Dedifferentiated amniotic fluid mesenchymal stem cell (primary cell): Measurements from ENCODE around the gene ALG5.
A peak's percentile ranks its signal among the peaks of the same experiment; 100 is the strongest.

Source experiments
- DNase-seq: peaks from one replicate; pipeline ENCODE4 v3.0.0-alpha.2; 2016; ENCODE audit errors: extremely low spot score

ALG5 gene

GRCh38 chr13:36979361-36980050, 19.6 kb downstream of the ALG5 start:
- no peak for DNase-seq

- DNase-seq, result no peak
Observed at GRCh38 chr13:36975172-36975571, 24.0 kb downstream of the ALG5 start.

GRCh38 chr13:36973621-36974295, 25.4 kb downstream of the ALG5 start:
- DNase-seq, result no peak

GRCh38 chr13:36973009-36973408, 26.1 kb downstream of the ALG5 start:
- DNase-seq, result no peak

GRCh38 chr13:36966404-36966803, 32.7 kb downstream of the ALG5 start:
- DNase-seq, result no peak

- peak; percentile 63 for DNase-seq
Observed at GRCh38 chr13:36965767-36966166, 33.4 kb downstream of the ALG5 start.

GRCh38 chr13:36959456-36960116, 39.6 kb downstream of the ALG5 start:
- no peak for DNase-seq

GRCh38 chr13:36954542-36954941, 44.6 kb downstream of the ALG5 start:
- DNase-seq, result no peak

GRCh38 chr13:36950920-36951319, 48.2 kb downstream of the ALG5 start:
- no peak for DNase-seq

GRCh38 chr13:36950330-36950729, 48.8 kb downstream of the ALG5 start:
- no peak for DNase-seq

- no peak for DNase-seq
Observed at GRCh38 chr13:36945078-36945477, 54.1 kb downstream of the ALG5 start.

- DNase-seq, result no peak
Observed at GRCh38 chr13:36925603-36926002, 73.5 kb downstream of the ALG5 start.

- DNase-seq, result no peak
Observed at GRCh38 chr13:36924001-36924400, 75.1 kb downstream of the ALG5 start.

GRCh38 chr13:36921631-36922301, 77.4 kb downstream of the ALG5 start:
- DNase-seq, result no peak

GRCh38 chr13:36920616-36921185, 78.4 kb downstream of the ALG5 start:
- no peak for DNase-seq

GRCh38 chr13:36919833-36920615, 79.1 kb downstream of the ALG5 start, which contains the start of gene SMAD9:
SMAD9 (minus strand) TSS chr13:36920238; CDS start chr13:36879689, 40,549 bp downstream.
- DNase-seq, result peak; percentile 41

- DNase-seq, result peak; percentile 43
Observed at GRCh38 chr13:36919171-36919832, 79.8 kb downstream of the ALG5 start.

GRCh38 chr13:36918246-36919131, 80.7 kb downstream of the ALG5 start:
- DNase-seq, result peak; percentile 29

GRCh38 chr13:36917311-36917710, 81.8 kb downstream of the ALG5 start:
- DNase-seq, result no peak
